ENCODE data around the gene RNF44.

- TF ChIP-seq ZNF274 (IDR thresholded peaks at IDR 0.05; ENCODE audit: low read depth, low read length), result no peak
- TF ChIP-seq, protein P1, sequence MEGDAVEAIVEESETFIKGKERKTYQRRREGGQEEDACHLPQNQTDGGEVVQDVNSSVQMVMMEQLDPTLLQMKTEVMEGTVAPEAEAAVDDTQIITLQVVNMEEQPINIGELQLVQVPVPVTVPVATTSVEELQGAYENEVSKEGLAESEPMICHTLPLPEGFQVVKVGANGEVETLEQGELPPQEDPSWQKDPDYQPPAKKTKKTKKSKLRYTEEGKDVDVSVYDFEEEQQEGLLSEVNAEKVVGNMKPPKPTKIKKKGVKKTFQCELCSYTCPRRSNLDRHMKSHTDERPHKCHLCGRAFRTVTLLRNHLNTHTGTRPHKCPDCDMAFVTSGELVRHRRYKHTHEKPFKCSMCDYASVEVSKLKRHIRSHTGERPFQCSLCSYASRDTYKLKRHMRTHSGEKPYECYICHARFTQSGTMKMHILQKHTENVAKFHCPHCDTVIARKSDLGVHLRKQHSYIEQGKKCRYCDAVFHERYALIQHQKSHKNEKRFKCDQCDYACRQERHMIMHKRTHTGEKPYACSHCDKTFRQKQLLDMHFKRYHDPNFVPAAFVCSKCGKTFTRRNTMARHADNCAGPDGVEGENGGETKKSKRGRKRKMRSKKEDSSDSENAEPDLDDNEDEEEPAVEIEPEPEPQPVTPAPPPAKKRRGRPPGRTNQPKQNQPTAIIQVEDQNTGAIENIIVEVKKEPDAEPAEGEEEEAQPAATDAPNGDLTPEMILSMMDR (IDR thresholded peaks at IDR 0.05 in 2 of 3, conservative IDR thresholded peaks at IDR 0.05 in 1 of 3; ENCODE audit: borderline replicate concordance in 1 of 3, insufficient read depth in 1 of 3, low read depth in 2 of 3, low read length in 2 of 3), result no peak
- no peak for TF ChIP-seq POLR2A (IDR thresholded peaks at IDR 0.05; ENCODE audit: borderline replicate concordance, extremely low read depth, insufficient read depth, insufficient read length)
- TF ChIP-seq EGR1 (IDR thresholded peaks at IDR 0.05; ENCODE audit: low read depth), result no peak
- TF ChIP-seq, protein P2, sequence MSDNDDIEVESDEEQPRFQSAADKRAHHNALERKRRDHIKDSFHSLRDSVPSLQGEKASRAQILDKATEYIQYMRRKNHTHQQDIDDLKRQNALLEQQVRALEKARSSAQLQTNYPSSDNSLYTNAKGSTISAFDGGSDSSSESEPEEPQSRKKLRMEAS (IDR thresholded peaks at IDR 0.05), result no peak
- no peak for TF ChIP-seq EZH2phosphoT487 (IDR thresholded peaks at IDR 0.05; ENCODE audit: borderline replicate concordance)
- no peak for TF ChIP-seq JUND (IDR thresholded peaks at IDR 0.05)
These were observed 46.9 kb downstream of the RNF44 start for GRCh38 chr5:176490301-176490700.
